Loucy (cell line): ENCODE data around the gene PLXNA2.

ENCODE experiments used
- CTCF ChIP-seq: fragments of 200-600 bp; sonication (generic); conservative IDR thresholded peaks from 2 replicates; pipeline ENCODE4 v1.5.1; 2014; ENCODE audit warnings: mild to moderate bottlenecking, antibody characterized with exemption, low read length
- EZH2phosphoT487 ChIP-seq: fragments of 200-600 bp; IDR thresholded peaks from 2 replicates; pipeline ENCODE4 v1.6.1; 2018; ENCODE audit warnings: antibody characterized with exemption, mild to moderate bottlenecking, moderate library complexity, borderline replicate concordance

GRCh38 chr1:208218237-208219097 is 25.7 kb downstream of the PLXNA2 start:
- TF ChIP-seq CTCF (no peak), EZH2phosphoT487 (no peak)
